Esophagus mucosa (tissue), 1 donor: Measurements from ENCODE around the gene FMNL2. TPM values are rescaled to one million over a fixed set of nuclear protein-coding genes. Genes with fewer than 3 reads are reported as not detected.
"Not testable (repeated sequence)": the region's sequence is repeated elsewhere in the genome, so short reads cannot be mapped to it uniquely, and the experiment has no call there.

Experiments
- ATAC-seq: fragments of 200-7000 bp; cut with Tn5 transposase; one replicate; pipeline ENCODE4 v1.9.1; 2020
- total RNA-seq: library from RNA; stranded (reverse); gene quantifications from one replicate; pipeline ENCODE4 v1.2.4, GENCODE V29; 2023
- donor health status: DM: yes; HTN: yes; CAD: no.

FMNL2 gene
- total RNA-seq, 1 donor from 2014 or later, result 12.4 TPM

GRCh38 chr2:152376385-152376784 lies 41.4 kb downstream of the FMNL2 start:
- no peak for ATAC-seq

GRCh38 chr2:152376968-152377367 lies 42.0 kb downstream of the FMNL2 start:
- ATAC-seq, result no peak

GRCh38 chr2:152379089-152379488 lies 44.1 kb downstream of the FMNL2 start:
- ATAC-seq, result no peak

GRCh38 chr2:152380261-152381055 lies 45.5 kb downstream of the FMNL2 start:
- no peak for ATAC-seq

- ATAC-seq, result no peak
Measured at GRCh38 chr2:152383702-152384101, 48.7 kb downstream of the FMNL2 start.

- no peak for ATAC-seq
Measured at GRCh38 chr2:152384992-152385391, 50.0 kb downstream of the FMNL2 start.

- no peak for ATAC-seq
Measured at GRCh38 chr2:152385650-152386049, 50.7 kb downstream of the FMNL2 start.

GRCh38 chr2:152386266-152386665 lies 51.3 kb downstream of the FMNL2 start:
- no peak for ATAC-seq

- ATAC-seq, result no peak
Measured at GRCh38 chr2:152387041-152387440, 52.1 kb downstream of the FMNL2 start.

GRCh38 chr2:152388269-152388668 lies 53.3 kb downstream of the FMNL2 start:
- not testable (repeated sequence) for ATAC-seq

- no peak for ATAC-seq
Measured at GRCh38 chr2:152389483-152389882, 54.5 kb downstream of the FMNL2 start.

- ATAC-seq, result no peak
Measured at GRCh38 chr2:152390837-152391236, 55.9 kb downstream of the FMNL2 start.

GRCh38 chr2:152391318-152391717 lies 56.3 kb downstream of the FMNL2 start:
- no peak for ATAC-seq

- ATAC-seq, result no peak
Measured at GRCh38 chr2:152393377-152393776, 58.4 kb downstream of the FMNL2 start.

GRCh38 chr2:152394326-152394725 lies 59.4 kb downstream of the FMNL2 start:
- no peak for ATAC-seq

GRCh38 chr2:152395103-152395502 lies 60.1 kb downstream of the FMNL2 start:
- ATAC-seq, result peak; percentile 36

GRCh38 chr2:152395572-152395971 lies 60.6 kb downstream of the FMNL2 start:
- ATAC-seq, result no peak

- no peak for ATAC-seq
Measured at GRCh38 chr2:152396051-152396511, 61.1 kb downstream of the FMNL2 start.

- ATAC-seq, result no peak
Measured at GRCh38 chr2:152396763-152397162, 61.8 kb downstream of the FMNL2 start.

GRCh38 chr2:152399003-152399402 lies 64.0 kb downstream of the FMNL2 start:
- no peak for ATAC-seq

- ATAC-seq, result peak; percentile 10
Measured at GRCh38 chr2:152400607-152401214, 65.7 kb downstream of the FMNL2 start.

- ATAC-seq, result no peak
Measured at GRCh38 chr2:152402780-152403759, 68.1 kb downstream of the FMNL2 start.
